ENCODE data around the gene AFF3. TPM values are rescaled to one million over a fixed set of nuclear protein-coding genes. Genes with fewer than 3 reads are reported as not detected.

AFF3 gene
- total and polyA plus RNA-seq, 2 donors (not counting 3 experiments of a cell fraction or from before 2014, with no cell fraction given), result 0.06 to 0.07 TPM

DNA sequence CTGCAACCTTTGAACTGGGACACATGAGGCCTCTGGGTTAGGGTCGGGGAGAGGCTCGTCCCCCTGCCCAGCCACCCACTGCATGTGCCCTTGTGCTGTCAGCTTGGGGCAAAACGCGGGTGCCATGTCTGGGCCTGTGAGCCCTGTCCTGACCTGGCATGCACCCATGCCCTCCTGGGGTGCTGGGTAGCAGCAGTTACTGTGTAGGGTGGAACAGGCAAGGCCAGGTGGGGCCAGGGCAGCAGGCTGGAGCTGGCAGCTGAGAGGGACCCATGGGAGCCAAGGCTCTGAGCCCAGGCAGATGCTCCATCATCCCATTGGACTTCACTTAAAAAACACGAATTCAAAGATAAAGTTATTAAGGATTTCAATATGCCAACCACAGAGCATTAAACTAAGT, 518.8 kb downstream of the AFF3 start:
- no peak overlapping the region for H2AFZ ChIP-seq (ENCODE audit: low read depth, low read length)
- no peaks in the 10 kb centered on the region for H3K9me3 ChIP-seq (replicated peaks; ENCODE audit: control insufficient read depth, insufficient read depth, low read length)
- H3K79me2 ChIP-seq (ENCODE audit: control insufficient read depth, insufficient read depth, low read length), result no peaks in the 10 kb centered on the region
- no peaks in the 10 kb centered on the region for H3K36me3 ChIP-seq (ENCODE audit: control insufficient read depth in 2 of 2, extremely low read depth in 1 of 2, insufficient read depth in 2 of 2, low read length in 2 of 2)
- no peak overlapping the region for H3K9ac ChIP-seq (replicated peaks; ENCODE audit: extremely low read depth, insufficient read depth, low read length)
- no peak overlapping the region for H3K27ac ChIP-seq (ENCODE audit: insufficient read depth, low read depth, low read length)
- TF ChIP-seq, protein P1, sequence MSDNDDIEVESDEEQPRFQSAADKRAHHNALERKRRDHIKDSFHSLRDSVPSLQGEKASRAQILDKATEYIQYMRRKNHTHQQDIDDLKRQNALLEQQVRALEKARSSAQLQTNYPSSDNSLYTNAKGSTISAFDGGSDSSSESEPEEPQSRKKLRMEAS (IDR thresholded peaks at IDR 0.05; ENCODE audit: insufficient read depth, insufficient read length), result no peak
- TF ChIP-seq, protein P2, sequence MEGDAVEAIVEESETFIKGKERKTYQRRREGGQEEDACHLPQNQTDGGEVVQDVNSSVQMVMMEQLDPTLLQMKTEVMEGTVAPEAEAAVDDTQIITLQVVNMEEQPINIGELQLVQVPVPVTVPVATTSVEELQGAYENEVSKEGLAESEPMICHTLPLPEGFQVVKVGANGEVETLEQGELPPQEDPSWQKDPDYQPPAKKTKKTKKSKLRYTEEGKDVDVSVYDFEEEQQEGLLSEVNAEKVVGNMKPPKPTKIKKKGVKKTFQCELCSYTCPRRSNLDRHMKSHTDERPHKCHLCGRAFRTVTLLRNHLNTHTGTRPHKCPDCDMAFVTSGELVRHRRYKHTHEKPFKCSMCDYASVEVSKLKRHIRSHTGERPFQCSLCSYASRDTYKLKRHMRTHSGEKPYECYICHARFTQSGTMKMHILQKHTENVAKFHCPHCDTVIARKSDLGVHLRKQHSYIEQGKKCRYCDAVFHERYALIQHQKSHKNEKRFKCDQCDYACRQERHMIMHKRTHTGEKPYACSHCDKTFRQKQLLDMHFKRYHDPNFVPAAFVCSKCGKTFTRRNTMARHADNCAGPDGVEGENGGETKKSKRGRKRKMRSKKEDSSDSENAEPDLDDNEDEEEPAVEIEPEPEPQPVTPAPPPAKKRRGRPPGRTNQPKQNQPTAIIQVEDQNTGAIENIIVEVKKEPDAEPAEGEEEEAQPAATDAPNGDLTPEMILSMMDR (IDR thresholded peaks at IDR 0.05; ENCODE audit: extremely low read depth in 1 of 2, insufficient read depth in 1 of 2, low read depth in 1 of 2, low read length in 2 of 2), result no peak
- TF ChIP-seq FOS (IDR thresholded peaks at IDR 0.05; ENCODE audit: borderline replicate concordance, insufficient read depth, low read length) (no peak), JUN (IDR thresholded peaks at IDR 0.05; ENCODE audit: borderline replicate concordance, insufficient read depth, insufficient read length, low read depth) (no peak), POLR2A (IDR thresholded peaks at IDR 0.05; ENCODE audit: low read depth, low read length) (no peak), POLR2AphosphoS5 (IDR thresholded peaks at IDR 0.05; ENCODE audit: insufficient read depth, low read depth, low read length) (no peak), GATA2 (IDR thresholded peaks at IDR 0.05; ENCODE audit: insufficient read depth, insufficient read length, low read depth, low read length) (no peak), EZH2 (IDR thresholded peaks at IDR 0.05; ENCODE audit: borderline replicate concordance, low read depth, low read length, severe bottlenecking) (no peak), MYC (IDR thresholded peaks at IDR 0.05; ENCODE audit: low read depth, low read length) (no peak)
- dilution Hi-C loops (cut with MboI; ENCODE audit: extremely low pct_ligation_motif_present, low sequenced_read_pairs), result no loop called here
- DNase-seq (ENCODE audit: low read depth, low spot score), result no peak
- BruUV-seq (replicated peaks), result no TSS peak
- H3K4me3 ChIP-seq (replicated peaks in 1 of 3; ENCODE audit: insufficient read depth in 1 of 3, low read depth in 1 of 3, low read length in 3 of 3), result no peak overlapping the region
- intact Hi-C loops (cut with micrococcal nuclease), result no loop called here
- H3K27me3 ChIP-seq (ENCODE audit: control insufficient read depth in 2 of 2, insufficient read depth in 2 of 2, low read length in 2 of 2), result no peaks in the 10 kb centered on the region
- no peaks in the 10 kb centered on the region for H3K4me1 ChIP-seq (ENCODE audit: control insufficient read depth, extremely low read depth, insufficient read depth, low read length)
- H3K4me2 ChIP-seq (ENCODE audit: insufficient read depth, low read length), result no peak overlapping the region
- no peaks in the 10 kb centered on the region for H4K20me1 ChIP-seq (replicated peaks; ENCODE audit: control insufficient read depth, extremely low read depth, insufficient read depth, low read length)
- POLR2A ChIA-PET, result no interaction called here
- CTCF ChIA-PET, result no interaction called here
- FAIRE-seq, result no peak
- no peaks in the 10 kb centered on the region for H3K9me1 ChIP-seq (replicated peaks; ENCODE audit: control insufficient read depth, extremely low read depth, insufficient read depth, low read length)
